Mesodermal cell (in vitro differentiated cells): Measurements from ENCODE around the gene CRABP2. TPM values are rescaled to one million over a fixed set of nuclear protein-coding genes. Genes with fewer than 3 reads are reported as not detected.

ENCODE experiments used
- H3K27ac ChIP-seq: 2 replicates; pipeline ENCODE4 v1.7.0; 2013; ENCODE audit warnings: mild to moderate bottlenecking, low read depth, low read length, moderate library complexity; ENCODE audit not compliant: severe bottlenecking
- H3K36me3 ChIP-seq: 2 replicates; pipeline ENCODE4 v1.7.1; 2013; ENCODE audit warnings: mild to moderate bottlenecking, low read length, moderate library complexity; ENCODE audit not compliant: control insufficient read depth, insufficient read depth
- H3K4me1 ChIP-seq: one replicate; pipeline ENCODE4 v1.7.1; 2013; ENCODE audit warnings: mild to moderate bottlenecking, low read length; ENCODE audit not compliant: insufficient read depth, control insufficient read depth, poor library complexity, severe bottlenecking
- H3K4me3 ChIP-seq: 2 replicates; pipeline ENCODE4 v1.7.0; 2013; ENCODE audit warnings: low read length, control low read depth, mild to moderate bottlenecking; ENCODE audit not compliant: insufficient read depth, poor library complexity, severe bottlenecking; ENCODE audit errors: extremely low read depth
- H3K9me3 ChIP-seq: 2 replicates; pipeline ENCODE4 v1.7.1; 2013; ENCODE audit warnings: mild to moderate bottlenecking, low read length, moderate library complexity; ENCODE audit not compliant: control insufficient read depth
- WGBS, 2 experiments: methylation state at CpG; one replicate each; pipeline ENCODE4 v1.1.5; 2013; ENCODE audit warnings: missing lambda C conversion rate in 2 of 2; ENCODE audit not compliant: insufficient coverage in 2 of 2; 5-methylcytosine and 5-hydroxymethylcytosine counted together
- polyA plus RNA-seq, 2 experiments: library from polyadenylated mRNA; stranded (reverse); fragments of 50-300 nt; gene quantifications; one replicate each; pipeline ENCODE4 v1.2.3, GENCODE V29; 2013

The CRABP2 gene
- polyA plus RNA-seq (2013, experiment 1 of 2): 675 TPM
- polyA plus RNA-seq (2013, experiment 2 of 2): 571 TPM

DNA sequence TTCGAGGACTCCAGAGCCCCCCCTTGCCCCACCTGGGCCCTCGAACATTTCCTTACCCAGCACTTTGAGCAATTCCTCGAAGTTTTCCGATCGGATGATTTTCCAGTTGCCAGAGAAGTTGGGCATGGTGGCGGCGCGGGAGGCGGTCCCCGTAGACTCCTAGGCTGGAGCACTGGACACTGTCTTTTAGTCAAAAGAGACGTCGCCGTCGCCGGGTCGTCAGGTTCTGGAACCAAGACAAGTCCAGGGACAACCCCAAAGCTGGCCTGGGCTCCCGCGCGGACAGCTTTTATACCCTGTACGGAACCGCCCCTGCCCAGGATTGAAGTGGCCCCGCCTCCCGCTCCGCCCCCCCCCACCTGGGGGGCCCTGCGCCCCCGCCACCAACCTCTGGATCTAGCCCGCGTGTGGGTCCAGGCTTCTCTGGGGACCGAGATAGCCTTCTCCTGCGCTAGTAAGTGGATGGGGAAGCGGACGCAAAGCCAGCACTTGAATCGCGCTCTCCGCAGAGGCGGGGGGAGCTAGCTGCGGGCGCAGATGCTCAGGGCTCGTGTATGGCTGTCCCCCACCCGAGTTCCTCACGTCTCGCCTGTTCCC lies at the start of gene CRABP2:
CRABP2 (minus strand) TSS at position 263 of the 597 bp plus-strand sequence; CDS start at position 126, 137 bp downstream.
- H3K4me1 ChIP-seq: peaks cover 60% of the 10 kb centered on the region
- no peaks in the 10 kb centered on the region for H3K9me3 ChIP-seq
- H3K27ac ChIP-seq: peak within 1 kb of the TSS; percentile 80
- H3K36me3 ChIP-seq: peaks cover 16% of the 10 kb centered on the region
- peak within 1 kb of the TSS; percentile 65 for H3K4me3 ChIP-seq
- 0% methylated on average over 29 to 34 of the region's 42 CpGs for WGBS, 2 experiments

DNA sequence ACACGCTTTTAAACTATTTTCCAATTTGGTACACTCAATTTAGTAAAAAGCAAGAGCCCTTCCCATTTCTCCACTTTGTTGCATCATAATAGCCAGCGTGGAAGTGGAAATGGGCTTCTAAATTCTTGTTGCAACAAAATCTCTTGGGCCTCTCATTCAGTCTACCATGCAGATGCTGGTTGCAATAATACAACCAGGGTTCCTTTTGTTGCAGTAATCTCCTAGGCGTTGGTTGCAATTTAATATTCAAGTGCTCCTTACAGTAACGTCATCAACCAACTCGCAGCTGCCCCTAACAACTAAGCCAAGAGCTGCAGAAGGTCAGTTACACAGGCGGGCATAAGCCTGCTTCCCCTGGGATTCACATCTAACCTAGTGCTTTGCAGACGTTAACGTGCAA lies 48.8 kb upstream of the CRABP2 start:
- Histone ChIP-seq H3K27ac (no peak overlapping the region), H3K4me3 (no peak overlapping the region), H3K36me3 (peaks cover 15% of the 10 kb centered on the region), H3K9me3 (no peaks in the 10 kb centered on the region), H3K4me1 (peaks cover 9% of the 10 kb centered on the region)
- 91 to 97% methylated on average over 6 to 8 of the region's 8 CpGs for WGBS, 2 experiments

DNA sequence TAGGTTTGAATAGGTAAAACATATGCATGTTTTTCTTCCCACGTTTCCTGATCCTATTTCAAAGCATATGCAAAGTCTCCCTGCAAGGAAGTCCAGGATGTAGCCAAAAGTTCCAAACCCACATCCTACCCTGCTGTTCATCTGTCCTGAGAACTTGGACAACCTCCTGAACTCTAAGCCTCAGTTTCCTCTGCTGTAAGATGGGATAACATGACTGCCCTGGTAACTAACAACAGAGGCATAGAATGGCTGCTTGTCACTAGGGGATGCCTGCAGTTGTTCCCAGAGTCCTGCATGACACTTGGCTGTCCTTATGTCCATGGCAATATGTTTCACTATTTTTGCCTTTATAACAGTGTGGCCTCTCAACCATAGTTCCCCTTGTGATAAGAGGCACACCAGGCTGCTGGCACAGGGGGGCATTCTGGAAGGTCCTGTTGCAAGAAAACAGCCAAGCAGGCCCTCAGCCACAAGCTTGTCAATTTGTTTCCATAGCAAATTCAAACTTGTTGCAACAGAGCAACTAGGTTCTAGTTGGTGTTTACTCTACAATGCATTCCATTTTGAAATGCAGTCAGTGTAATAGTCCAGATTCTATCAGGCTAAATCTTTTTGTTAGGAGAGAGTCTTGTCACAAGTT lies 47.6 kb upstream of the CRABP2 start:
- H3K27ac ChIP-seq: no peak overlapping the region
- H3K36me3 ChIP-seq: peaks cover 20% of the 10 kb centered on the region
- WGBS, 2 experiments: 57% methylated on average over 1 of the region's 1 CpG; no CpG with 5 or more reads in 1 of the 2 experiments
- H3K9me3 ChIP-seq: no peaks in the 10 kb centered on the region
- peaks cover 22% of the 10 kb centered on the region for H3K4me1 ChIP-seq
- peak overlapping the region; percentile 95 for H3K4me3 ChIP-seq

DNA sequence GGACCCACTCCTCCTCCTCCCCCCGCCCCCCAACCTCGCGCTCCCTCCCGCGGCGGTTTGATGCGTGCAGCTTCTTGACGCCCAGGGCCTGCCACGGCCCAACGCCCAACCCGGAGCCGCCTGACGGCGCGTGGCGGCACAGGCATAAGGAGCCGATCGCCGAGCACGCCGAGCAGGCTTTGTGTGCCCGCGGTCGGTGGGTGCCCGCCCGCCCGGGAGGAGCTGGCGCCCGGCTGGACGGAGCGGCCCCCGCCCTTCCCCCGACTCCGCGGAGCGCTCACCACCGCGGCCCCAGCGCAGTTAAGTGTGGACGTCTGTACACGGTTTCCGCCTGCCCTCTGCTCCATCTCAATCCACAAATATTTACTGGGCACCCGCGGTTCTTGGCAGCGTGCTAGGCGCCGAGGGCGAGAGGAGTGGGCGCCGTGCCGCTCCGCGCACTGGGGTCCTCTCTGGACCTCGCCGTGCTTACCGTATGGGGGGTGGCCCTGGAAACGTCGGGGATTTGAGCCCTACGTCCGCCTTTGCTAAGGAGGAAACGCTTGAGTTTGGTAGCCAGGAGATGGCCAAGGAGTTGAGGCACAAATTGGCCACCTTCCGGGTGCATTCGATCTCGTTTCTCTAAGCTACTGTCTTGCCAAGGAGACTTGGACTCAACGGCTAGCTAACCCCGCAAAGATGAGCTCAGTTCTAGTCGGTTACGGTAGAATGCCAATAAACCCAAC lies 46.5 kb upstream of the CRABP2 start:
- peaks cover 17% of the 10 kb centered on the region for H3K36me3 ChIP-seq
- H3K4me3 ChIP-seq: peak overlapping the region; percentile 95
- H3K4me1 ChIP-seq: peaks cover 28% of the 10 kb centered on the region
- H3K9me3 ChIP-seq: no peaks in the 10 kb centered on the region
- 0% methylated on average over 33 to 48 of the region's 68 CpGs for WGBS, 2 experiments
- H3K27ac ChIP-seq: peak overlapping the region; percentile 88

DNA sequence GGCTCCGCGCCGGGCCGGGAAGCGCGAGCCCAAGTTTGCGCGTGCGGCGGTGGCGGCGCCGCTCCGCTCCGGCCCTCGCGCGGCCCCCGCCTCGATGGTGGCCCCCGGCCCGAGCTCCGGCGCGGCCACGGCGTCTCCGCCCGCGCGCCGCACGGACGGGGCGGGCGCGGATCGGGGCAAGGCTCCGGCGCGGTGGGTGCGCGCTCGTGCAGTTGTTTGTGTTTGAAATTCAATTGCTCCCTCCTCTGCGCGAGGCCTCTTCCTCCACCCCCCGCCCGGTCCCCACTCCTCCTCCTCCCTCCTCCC lies 46.0 kb upstream of the CRABP2 start, which contains the start of gene HDGF:
HDGF (minus strand) TSS at position 225 of the 306 bp plus-strand sequence. CDS start 246 bp downstream, outside the sequence.
- no peaks in the 10 kb centered on the region for H3K9me3 ChIP-seq
- peak within 1 kb of the TSS; percentile 88 for H3K27ac ChIP-seq
- peak within 1 kb of the TSS; percentile 95 for H3K4me3 ChIP-seq
- WGBS, 2 experiments: 0% methylated on average over 8 to 26 of the region's 48 CpGs
- H3K4me1 ChIP-seq: peaks cover 32% of the 10 kb centered on the region
- H3K36me3 ChIP-seq: peaks cover 17% of the 10 kb centered on the region

DNA sequence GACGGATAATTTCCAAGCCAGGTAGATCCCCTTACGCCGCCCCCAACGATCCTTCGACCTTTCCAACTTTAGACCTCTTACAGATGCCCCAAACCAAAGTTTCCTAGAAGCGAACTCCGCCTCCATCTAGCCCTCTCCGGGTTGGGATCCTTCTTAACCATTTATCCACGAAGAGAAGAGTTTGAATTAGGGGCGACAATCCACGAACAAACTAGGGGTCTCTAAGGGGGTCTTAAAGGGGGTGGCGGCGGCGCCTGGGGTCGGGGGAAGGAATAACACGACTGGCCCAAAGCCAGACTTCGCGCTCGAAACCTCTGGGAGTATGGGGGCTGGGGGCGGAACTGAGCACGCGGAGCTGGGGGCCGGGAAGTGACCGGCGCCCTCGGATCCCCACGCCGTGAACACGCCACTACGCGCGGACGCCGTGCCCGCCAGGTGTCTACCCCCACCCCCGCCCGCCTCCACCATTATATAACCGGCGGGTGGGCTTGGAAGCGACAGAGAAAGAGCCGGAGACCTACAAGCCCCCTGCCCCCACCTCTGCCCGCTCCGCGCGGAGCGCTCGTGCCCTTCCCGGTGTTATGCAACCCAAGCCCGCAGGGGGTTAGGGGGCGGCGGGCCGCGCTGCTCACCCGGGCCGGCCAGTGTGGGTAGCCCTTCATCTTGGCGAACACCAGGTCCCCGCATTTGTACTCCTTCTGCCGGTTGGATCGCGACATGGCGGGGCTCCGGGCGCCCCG lies 45.5 kb upstream of the CRABP2 start:
- H3K4me3 ChIP-seq: peak overlapping the region; percentile 95
- H3K4me1 ChIP-seq: peaks cover 37% of the 10 kb centered on the region
- H3K9me3 ChIP-seq: no peaks in the 10 kb centered on the region
- 0% methylated on average over 21 to 30 of the region's 64 CpGs for whole genome bisulfite sequencing, 2 experiments
- peak overlapping the region; percentile 88 for H3K27ac ChIP-seq
- peaks cover 17% of the 10 kb centered on the region for H3K36me3 ChIP-seq

DNA sequence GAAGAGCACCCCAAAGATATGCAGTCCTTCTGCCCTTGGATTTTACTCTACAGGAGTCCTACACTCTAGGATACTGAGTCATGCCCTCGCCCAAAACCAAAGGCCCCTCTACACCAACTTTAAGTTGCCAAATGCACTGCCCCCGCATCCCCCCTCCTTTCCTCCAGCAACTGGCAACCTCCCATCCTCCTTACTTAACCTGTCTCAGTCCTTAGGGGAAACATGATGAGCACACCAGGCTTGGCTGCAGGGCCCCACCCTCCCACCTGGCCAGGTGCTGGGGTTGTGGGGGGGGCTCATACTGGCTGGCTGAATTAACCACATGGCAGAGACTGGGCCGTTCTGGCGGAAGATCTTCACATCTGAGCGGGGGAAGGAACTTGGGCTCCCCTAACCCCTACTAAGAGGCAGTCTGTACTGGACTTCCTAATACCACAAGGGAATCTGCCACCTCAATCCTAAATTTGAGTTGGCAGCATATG lies 44.8 kb upstream of the CRABP2 start:
- Histone ChIP-seq H3K27ac (peak overlapping the region; percentile 88), H3K36me3 (peaks cover 24% of the 10 kb centered on the region), H3K9me3 (no peaks in the 10 kb centered on the region), H3K4me1 (peaks cover 38% of the 10 kb centered on the region), H3K4me3 (peak overlapping the region; percentile 95)
- 7 to 9% methylated on average over 4 to 5 of the region's 5 CpGs for WGBS, 2 experiments

DNA sequence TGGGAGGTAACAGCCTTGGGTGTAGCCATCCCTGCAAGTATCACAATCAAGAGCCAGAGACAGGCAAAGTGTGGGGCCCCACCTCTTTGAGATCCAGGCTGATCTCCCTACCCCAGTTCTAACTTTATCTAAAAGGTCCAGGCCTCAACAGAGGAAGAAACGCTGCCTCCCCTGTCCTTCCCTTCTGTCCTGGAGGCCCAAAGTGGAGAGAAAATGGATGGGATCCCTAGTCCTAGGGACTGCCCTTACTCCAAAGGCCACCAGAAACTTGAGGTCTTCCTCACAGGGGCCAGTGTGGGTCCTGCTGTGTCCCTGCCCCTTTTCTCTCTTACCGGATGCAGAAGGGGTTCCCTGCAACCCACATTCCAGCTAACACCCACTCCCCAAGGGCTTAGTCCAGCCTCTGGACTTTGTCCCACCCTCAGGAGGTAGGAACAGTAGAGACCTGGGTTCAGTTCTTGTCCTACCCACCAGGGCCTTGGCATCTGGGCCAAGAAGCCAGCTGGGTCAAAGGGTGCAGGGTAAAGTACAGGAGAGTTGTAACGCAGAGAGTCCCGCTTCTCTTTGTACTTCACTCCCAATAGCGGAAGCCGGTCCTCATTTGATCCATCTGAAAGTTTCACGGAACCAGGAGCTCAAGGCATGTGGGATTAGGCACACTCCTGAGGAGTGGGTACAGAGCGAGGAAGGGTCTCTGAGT lies 44.2 kb upstream of the CRABP2 start:
- Histone ChIP-seq H3K4me1 (peaks cover 38% of the 10 kb centered on the region), H3K27ac (peak overlapping the region; percentile 100)
- WGBS, 2 experiments: 60 to 81% methylated on average over 2 to 7 of the region's 8 CpGs

DNA sequence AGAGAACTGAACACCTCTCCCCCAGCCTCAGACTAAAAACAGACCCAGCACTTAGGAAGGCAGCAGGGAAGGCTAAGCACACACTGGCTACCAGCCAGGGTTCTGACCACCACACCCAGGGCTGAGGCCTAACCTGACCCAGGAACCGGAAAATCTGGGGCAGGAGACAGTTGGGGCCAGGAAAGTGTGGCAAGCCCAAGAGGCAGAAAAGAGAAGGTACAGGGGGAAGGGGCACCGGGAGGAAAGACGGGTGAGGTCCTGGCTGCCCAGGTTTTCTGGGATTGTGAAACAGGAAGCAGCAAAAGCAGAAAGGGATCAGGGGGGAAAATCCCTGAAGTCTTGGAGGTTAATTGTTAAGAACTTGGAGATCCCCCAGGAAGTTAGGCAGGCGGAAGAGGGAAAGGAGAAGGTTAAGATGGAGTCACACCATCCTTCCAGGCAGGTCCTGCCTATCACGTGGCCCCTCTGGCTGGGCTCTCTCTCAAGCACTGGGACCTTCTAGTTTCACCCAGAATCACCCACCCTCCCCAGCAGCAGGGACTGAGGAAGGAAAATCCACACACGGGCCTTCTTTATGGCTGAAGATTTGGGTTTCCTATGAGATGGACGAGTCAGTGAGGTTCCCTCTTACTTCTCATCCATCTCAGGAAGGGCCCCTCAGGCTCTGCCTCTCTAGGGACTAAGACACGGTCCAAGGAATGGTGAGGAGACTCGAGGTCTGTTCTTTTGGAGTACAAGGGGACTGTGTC lies 43.5 kb upstream of the CRABP2 start:
- H3K4me3 ChIP-seq: peak overlapping the region; percentile 95
- no peaks in the 10 kb centered on the region for H3K9me3 ChIP-seq
- H3K27ac ChIP-seq: peak overlapping the region; percentile 100
- WGBS, 2 experiments: 71 to 81% methylated on average over 7 of the region's 9 CpGs
- peaks cover 36% of the 10 kb centered on the region for H3K36me3 ChIP-seq
- H3K4me1 ChIP-seq: peaks cover 38% of the 10 kb centered on the region

More for the DNA sequence above, 44.2 kb upstream of the CRABP2 start:
- H3K36me3 ChIP-seq: peaks cover 30% of the 10 kb centered on the region
- H3K4me3 ChIP-seq: peak overlapping the region; percentile 95
- no peaks in the 10 kb centered on the region for H3K9me3 ChIP-seq
